ENCODE data around the gene PSD4.

Gene PSD4

GRCh38 chr2:113209646-113210171 is 35.9 kb downstream of the PSD4 start:
- no peak for DNase-seq

- DNase-seq, result no peak
Measured at GRCh38 chr2:113211226-113212105, 37.7 kb downstream of the PSD4 start.

GRCh38 chr2:113212245-113213060 is 38.7 kb downstream of the PSD4 start:
- no peak for DNase-seq

GRCh38 chr2:113213061-113213930 is 39.5 kb downstream of the PSD4 start:
- no peak for DNase-seq

DNA sequence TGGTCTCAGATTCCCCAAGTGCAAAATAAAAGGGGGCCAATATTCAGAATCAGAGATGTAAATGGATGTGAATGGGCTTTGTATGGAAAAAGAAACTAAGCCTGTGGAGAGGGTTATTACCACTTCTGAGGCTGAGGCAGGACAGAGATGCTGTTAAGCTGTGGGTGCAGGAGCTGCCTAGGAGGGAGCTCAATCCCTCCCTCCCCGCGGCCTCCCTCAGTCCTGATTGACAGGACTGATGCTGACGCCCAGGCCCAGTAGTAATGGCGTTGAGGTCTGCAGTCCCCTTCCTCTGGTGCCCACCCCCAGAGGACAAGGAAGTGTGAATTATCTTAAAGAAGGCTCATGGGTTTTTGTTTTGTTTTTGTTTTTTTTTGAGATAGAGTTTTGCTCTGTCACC is 40.4 kb downstream of the PSD4 start:
- no peak for DNase-seq

DNA sequence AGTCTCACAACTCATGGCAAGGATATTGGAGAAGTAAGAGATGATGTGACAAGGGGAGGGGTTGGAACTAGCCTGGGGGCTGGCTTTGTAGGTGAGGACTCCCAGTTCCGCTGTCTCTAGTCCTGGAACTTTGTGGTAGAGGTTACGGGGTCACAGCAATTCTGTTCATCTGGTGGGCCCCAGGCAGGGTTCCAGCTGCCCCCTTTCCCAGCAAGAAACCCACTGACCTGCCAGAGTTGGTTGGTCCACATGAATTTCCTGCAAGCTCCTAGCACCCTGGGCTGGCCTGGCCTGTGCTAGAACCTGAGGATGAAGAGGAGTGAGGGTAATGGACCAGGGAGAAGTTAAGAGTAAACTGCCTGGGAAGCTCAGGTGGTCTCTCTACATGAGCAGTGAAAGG is 41.3 kb downstream of the PSD4 start:
- no peak for DNase-seq

DNA sequence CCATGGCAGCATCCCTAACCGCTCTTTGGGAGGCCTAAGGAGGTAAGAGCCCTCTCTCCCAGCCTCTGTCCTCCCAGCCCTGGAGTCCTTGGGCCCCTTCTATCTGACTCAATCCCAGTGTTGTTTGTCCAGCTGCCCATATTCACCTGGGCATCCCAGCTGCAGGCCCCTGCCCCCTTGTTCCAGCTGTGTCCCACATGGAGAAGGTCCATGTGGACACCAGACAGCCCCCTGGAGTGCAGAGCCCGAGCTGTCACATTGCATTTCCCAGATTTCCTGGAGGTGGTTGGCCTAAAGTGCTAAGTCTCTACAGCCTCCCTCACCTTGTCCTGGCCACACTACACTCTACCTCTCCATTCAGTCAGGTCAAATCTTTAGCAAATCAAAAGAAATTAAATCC is 42.5 kb downstream of the PSD4 start:
- no peak for DNase-seq

DNA sequence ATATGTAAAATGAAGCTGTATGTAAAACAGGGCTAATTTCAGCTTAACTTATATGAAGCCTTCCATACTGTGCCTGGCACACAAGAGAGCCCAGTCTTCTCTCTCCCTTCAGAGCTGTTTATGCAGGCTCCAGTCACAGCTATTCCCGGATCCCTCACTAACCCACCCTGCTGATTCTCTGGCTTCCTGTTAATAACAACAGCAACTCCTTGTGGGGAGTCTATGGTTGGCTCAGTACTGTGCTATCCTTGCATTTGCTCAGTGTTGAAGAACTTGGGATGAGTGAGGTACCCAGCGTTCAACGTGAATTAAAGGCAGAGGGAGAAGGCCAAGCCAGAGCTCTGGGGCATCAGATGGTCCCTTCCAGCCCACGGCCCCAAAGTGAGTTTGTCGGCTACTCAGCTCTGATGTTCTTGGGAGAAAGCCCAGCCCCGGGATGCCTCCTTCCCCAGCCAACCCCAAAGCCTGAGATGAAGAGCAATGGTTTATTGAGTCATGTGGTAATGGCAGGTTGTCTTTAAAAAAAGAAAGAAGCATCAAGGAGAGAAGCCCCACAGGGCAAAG is 43.2 kb downstream of the PSD4 start:
- DNase-seq, result no peak

- no peak for DNase-seq
Measured at GRCh38 chr2:113217455-113218282, 43.9 kb downstream of the PSD4 start.

DNA sequence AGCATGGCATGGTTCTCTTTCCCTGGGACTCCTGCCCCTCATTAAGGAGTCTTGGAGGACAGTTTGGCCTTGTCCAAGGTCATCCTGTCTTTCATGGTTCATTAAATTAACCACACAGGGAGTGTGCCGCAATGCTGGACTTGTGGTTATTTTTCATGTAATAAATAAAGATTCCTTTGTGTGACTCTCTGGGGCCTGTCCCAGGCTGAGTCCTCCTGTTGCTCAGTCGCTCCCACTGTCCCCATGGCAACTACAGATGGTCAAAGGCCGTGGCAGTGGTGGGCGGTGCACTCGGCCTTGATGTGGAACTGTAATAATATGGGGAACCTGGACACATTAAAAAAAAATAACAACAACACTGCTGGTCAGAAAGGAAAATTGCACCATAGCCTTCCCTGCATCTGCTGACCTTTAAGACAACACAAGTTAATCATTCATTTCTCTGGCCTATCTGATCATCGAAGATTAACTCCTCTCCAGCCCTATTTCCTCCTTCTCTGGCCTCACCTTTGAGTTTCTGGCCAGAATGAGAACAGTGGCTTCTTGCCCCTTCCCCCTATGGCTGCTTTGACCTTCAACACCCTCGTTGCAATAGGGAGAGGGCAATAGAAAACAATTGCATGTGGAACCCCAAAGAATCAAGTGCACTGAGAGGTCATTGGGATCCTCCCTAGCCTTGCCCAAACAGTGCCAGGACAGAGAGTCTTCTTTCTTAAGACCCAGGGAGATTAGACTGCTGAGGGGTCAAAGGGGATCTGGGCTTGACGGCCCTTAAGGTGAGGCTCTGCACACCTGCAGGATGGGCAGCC is 44.7 kb downstream of the PSD4 start:
- no peak for DNase-seq

DNA sequence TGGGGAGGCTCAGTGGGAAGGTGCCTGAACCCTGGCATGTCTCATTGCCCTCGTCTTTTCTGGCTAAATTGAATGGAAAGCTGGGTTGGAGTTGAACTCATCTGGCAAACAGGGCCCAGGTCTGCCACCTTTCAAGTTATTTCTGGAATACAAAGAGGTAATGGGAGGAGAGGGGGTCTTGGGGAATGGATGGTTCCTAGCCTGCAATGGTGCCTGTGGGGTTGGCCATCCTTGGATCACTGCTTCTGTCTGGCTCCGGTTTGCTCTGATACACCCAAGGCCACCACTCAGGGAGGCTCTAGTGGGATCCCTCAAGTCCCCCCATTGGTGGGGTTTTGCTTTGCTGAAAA is 45.3 kb downstream of the PSD4 start:
- no peak for DNase-seq

DNA sequence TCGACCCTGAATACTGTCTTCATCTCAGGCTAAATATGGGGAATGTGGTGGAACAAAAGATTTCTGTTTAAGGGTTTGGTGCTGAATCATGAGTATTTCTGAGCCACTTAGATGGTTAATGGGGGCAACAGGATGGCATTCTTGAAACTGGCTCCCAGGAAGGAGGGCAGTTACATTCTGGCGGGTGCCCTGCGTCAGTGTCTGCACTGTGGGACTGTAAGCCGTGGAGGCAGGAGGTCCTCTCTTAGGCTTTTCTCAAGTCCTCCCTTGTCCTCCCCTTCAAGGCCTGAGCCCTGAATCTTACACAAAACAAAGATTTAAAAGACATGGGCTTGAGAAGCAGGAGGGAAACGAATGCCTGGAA is 45.7 kb downstream of the PSD4 start:
- DNase-seq, result no peak

- peak in 1 of 2 experiments; percentile 20 for DNase-seq
Measured at GRCh38 chr2:113219889-113220641, 46.3 kb downstream of the PSD4 start.

GRCh38 chr2:113220970-113221708 is 47.4 kb downstream of the PSD4 start:
- no peak for DNase-seq

- DNase-seq, result no peak
Measured at GRCh38 chr2:113221846-113222245, 48.1 kb downstream of the PSD4 start.

DNA sequence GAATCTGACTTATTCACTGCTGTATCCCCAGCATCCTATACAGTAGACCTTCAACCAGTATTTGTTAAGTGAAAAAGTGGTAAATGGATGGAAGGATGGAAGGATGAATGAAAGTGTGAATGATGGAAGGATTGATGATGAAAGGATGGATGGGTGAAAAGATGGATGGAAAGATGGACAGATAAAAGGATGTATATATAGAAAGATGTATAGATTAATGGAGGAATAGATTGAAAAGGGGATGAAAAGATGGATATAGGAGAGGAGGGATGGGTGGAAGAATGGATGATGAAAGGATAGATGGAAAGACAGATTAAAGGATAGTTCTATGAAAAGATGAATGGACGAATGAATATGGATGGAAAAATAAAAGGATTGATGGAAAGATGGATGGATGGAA is 50.0 kb downstream of the PSD4 start:
- no peak for DNase-seq

DNA sequence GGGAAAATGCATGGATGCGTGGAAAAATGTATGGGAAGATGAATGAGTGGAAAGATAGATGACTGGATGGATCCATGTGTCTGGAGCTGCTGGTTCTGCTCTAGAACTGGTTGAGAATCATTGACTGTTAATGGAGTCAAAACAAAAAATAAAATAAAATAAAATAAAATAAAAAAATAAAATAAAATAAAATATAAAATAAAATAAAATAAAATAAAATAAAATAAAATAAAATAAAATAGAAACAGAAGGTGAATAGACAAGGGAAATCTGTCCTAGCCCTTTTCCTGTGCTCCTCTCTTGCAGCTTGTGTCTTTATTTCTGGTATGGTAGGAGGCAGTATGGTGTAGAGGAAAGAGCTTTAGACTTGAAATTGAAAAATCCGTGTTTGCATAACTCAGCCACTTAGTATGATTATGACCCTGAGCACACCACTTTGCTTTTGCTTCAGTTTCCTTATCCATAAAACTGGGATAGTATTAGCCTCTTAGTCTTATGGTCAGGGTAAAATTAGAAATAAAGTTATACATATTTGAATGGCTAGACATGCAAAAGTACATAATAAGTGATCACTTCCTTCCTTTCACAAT is 51.0 kb downstream of the PSD4 start:
- DNase-seq, result no peak

DNA sequence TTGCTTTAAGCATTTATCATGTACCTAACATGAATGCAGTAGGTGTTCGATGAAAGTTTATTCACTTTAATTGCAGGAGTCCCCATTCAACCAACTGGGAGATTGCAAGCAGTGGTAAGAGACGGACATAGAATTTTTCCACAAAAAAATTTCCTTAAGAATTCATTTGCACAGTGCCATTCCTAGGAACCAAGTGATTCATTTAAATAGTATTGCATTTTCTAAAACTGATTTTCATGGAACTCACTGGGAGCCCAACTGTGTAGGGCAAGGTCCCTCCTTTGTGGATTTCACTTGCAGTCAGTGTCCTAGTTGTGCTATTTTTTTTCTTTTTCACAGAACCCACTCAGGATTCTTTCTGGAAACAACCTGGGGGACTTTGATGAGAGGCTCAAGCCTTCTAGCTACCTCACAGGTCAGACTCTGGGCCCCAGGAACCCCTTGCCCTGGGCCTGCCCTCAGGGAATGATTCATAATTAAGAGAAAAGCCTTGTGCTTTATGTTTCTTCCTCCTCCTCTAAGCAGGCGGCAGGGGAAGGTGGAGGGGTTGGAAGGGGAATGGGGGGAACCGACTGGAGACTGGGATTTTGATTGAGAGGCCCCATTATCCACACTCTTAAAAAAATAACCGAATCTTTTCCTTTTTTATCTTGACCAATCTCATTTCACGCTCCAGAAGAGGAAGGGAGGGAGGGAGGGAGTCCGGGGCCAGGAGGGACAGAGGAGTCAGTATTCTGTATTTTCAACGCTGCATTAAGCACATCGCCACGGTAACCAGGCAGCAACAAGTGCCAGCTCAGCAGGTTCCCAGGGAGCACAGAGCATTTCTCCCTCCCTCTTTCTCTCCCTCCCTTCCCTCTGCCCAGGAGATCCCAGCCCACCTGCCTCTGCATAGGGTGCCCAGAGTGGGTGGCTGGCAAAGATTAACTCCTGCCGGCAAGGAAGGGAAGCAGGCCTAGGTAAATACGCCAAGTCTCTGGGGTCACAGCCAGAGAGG is 51.8 kb downstream of the PSD4 start:
- DNase-seq, result no peak

Data from SHP77 (cell line).